Ovary (tissue), 9 donors: ENCODE data around the gene LBH. TPM values are rescaled to one million over a fixed set of nuclear protein-coding genes. Genes with fewer than 3 reads are reported as not detected.

Source experiments
- DNase-seq, 5 donors: peaks; one replicate each; pipeline ENCODE4 v3.0.0-alpha.2; 2019 to 2020
- H3K27ac ChIP-seq, 2 donors: fragments of 200-600 bp; one replicate each; pipeline versions ENCODE4 v1.5.1 to v1.8.0; 2019 to 2022
- H3K27me3 ChIP-seq: fragments of 200-600 bp; one replicate; pipeline ENCODE4 v1.8.0; 2022
- H3K36me3 ChIP-seq: fragments of 200-600 bp; sonication (generic); one replicate; pipeline ENCODE4 v1.5.1; 2019
- H3K4me1 ChIP-seq: one replicate; pipeline ENCODE4 v1.8.1; 2013; ENCODE audit warnings: mild to moderate bottlenecking, moderate library complexity; ENCODE audit not compliant: insufficient read depth
- H3K4me3 ChIP-seq: fragments of 200-600 bp; sonication (generic); one replicate; pipeline ENCODE4 v1.5.1; 2017
- H3K9me3 ChIP-seq, 2 donors: fragments of 200-600 bp in 1 of 2; sonication (generic) in 1 of 2; one replicate each; pipeline versions ENCODE4 v1.5.1 to v1.8.1; 2013 to 2019; ENCODE audit warnings: mild to moderate bottlenecking in 1 of 2, moderate library complexity in 1 of 2
- CTCF ChIP-seq, 3 donors: fragments of 450-650 bp in 2 of 3; fragments of 200-600 bp in 1 of 3; IDR thresholded peaks; one replicate each; pipeline versions ENCODE4 v1.5.1 to v1.8.0; 2016 to 2022; ENCODE audit warnings: antibody characterized with exemption in 3 of 3, mild to moderate bottlenecking in 1 of 3
- EP300 ChIP-seq: sonication (generic); formaldehyde crosslinking; IDR thresholded peaks from one replicate; pipeline ENCODE4 v1.6.1; 2017; ENCODE audit warnings: antibody characterized with exemption
- POLR2A ChIP-seq: fragments of 450-650 bp; IDR thresholded peaks from one replicate; pipeline ENCODE4 v1.6.1; 2017; ENCODE audit warnings: antibody characterized with exemption, mild to moderate bottlenecking, moderate library complexity
- WGBS, 3 donors: extraction: QIAGEN DNeasy Blood & Tissue Kit in 1 of 3; methylation state at CpG; one replicate each; pipeline versions ENCODE4 v1.1.5 to v1.1.7; 2013 to 2017; 5-methylcytosine and 5-hydroxymethylcytosine counted together
- intact Hi-C, 4 donors: fragments of 100-400 bp; cut with DNase I; formaldehyde crosslinking; loops; one replicate each; pipeline versions ENCODE4 v1.11.0 to v1.15.1; 2022 to 2023
- polyA plus RNA-seq, 2 donors: library from polyadenylated mRNA; stranded (reverse); fragments of 200-250 nt in 1 of 2; fragments of 350-450 nt in 1 of 2; fragmentation: Illumina TruSeq in 1 of 2; extraction: RNeasy Lipid Tissue Mini Kit (QIAGEN cat#74804) in 1 of 2; gene quantifications; one replicate each; pipeline ENCODE4 v1.2.3, GENCODE V29; 2013 to 2014
- total RNA-seq, 7 donors: library from RNA; depleted of rRNA in 2 of 7; stranded (reverse); fragments of >200 nt in 2 of 7; fragmentation: NEBNext Ultra II Directional in 3 of 7; extraction: Animal tissue kit (Norgen Biotek cat#: 25700) in 3 of 7; gene quantifications; one replicate each; pipeline versions ENCODE4 v1.1.0 to v1.2.4, GENCODE V29; 2016 to 2023
- donor health status: DM: no; HTN: no; CAD: no; lungs with moderate emphysema.
- donor health status: DM: no; HTN: no; CAD: no.
- donor health status: Bipolar disorder and iron deficiency.
- donor health status: DM: yes; HTN: yes; CAD: no.
- donor health status: DM: no; HTN: no; CAD: no.
- donor health status: DM: yes; HTN: yes; CAD: no.

Gene LBH
- total and polyA plus RNA-seq, 9 donors, result 50.4 to 260 (median 110) TPM

- H3K36me3 ChIP-seq, result no peaks in the 10 kb centered on the region
- H3K9me3 ChIP-seq, result no peaks in the 10 kb centered on the region
- DNase-seq, result no peak
- no peak overlapping the region for H3K4me3 ChIP-seq
- H3K27ac ChIP-seq, result no peak overlapping the region
- intact Hi-C loops, result no loop called here
- peaks cover 18% of the 10 kb centered on the region for H3K4me1 ChIP-seq
- TF ChIP-seq EP300, result no peak
- TF ChIP-seq CTCF (IDR thresholded peaks at IDR 0.05), result no peak
- no peak for TF ChIP-seq POLR2A
- no peaks in the 10 kb centered on the region for H3K27me3 ChIP-seq
- 38 to 55% (median 38%) methylated on average over 2 of the region's 2 CpGs for WGBS, 3 donors
Measured at GRCh38 chr2:30248791-30249190, 17.5 kb downstream of the LBH start.

- no peaks in the 10 kb centered on the region for H3K36me3 ChIP-seq
- DNase-seq, result no peak
- TF ChIP-seq EP300 (no peak), POLR2A (no peak), CTCF (IDR thresholded peaks at IDR 0.05) (no peak)
- no peak overlapping the region for H3K4me3 ChIP-seq
- 69 to 76% (median 71%) methylated on average over 7 of the region's 7 CpGs for WGBS, 3 donors
- intact Hi-C loops, result no loop called here
- H3K4me1 ChIP-seq, result peaks cover 18% of the 10 kb centered on the region
- H3K27ac ChIP-seq, result no peak overlapping the region
- H3K9me3 ChIP-seq, result no peaks in the 10 kb centered on the region
- H3K27me3 ChIP-seq, result no peaks in the 10 kb centered on the region
Measured at GRCh38 chr2:30249354-30249753, 18.0 kb downstream of the LBH start.

GRCh38 chr2:30250421-30250820 is 19.1 kb downstream of the LBH start:
- no peak overlapping the region for H3K27ac ChIP-seq
- no peak for DNase-seq
- no peaks in the 10 kb centered on the region for H3K27me3 ChIP-seq
- intact Hi-C loops, result no loop called here
- H3K36me3 ChIP-seq, result no peaks in the 10 kb centered on the region
- WGBS, 3 donors, result 90 to 94% (median 92%) methylated on average over 6 of the region's 6 CpGs
- H3K4me3 ChIP-seq, result no peak overlapping the region
- H3K9me3 ChIP-seq, result no peaks in the 10 kb centered on the region
- no peak for TF ChIP-seq CTCF (IDR thresholded peaks at IDR 0.05)
- TF ChIP-seq POLR2A, result no peak
- no peak for TF ChIP-seq EP300
- peaks cover 18% of the 10 kb centered on the region for H3K4me1 ChIP-seq

- Histone ChIP-seq H3K9me3 (no peaks in the 10 kb centered on the region), H3K27me3 (no peaks in the 10 kb centered on the region), H3K27ac (peak overlapping the region in 1 of 2 donors; percentile 60), H3K4me3 (no peak overlapping the region), H3K36me3 (no peaks in the 10 kb centered on the region), H3K4me1 (peaks cover 18% of the 10 kb centered on the region)
- TF ChIP-seq EP300 (no peak), CTCF (IDR thresholded peaks at IDR 0.05) (no peak), POLR2A (no peak)
- 7 to 13% (median 9%) methylated on average over 7 of the region's 7 CpGs for WGBS, 3 donors
- intact Hi-C loops, result no loop called here
- DNase-seq, result peak in 4 of 5 donors; percentile 46 to 60 (median 57)
Measured at GRCh38 chr2:30252723-30253701, 21.7 kb downstream of the LBH start.
